GM19035 (cell line): ENCODE results near the gene SMARCA4.

Experiments used
- ATAC-seq: cut with Tn5 transposase; IDR thresholded peaks from one replicate; pipeline ENCODE4 v1.9.1; 2021; ENCODE audit not compliant: unreplicated experiment

SMARCA4 gene

GRCh38 chr19:11028146-11028545 is 67.3 kb downstream of the SMARCA4 start:
- no peak for ATAC-seq

GRCh38 chr19:11031421-11032070 is 70.7 kb downstream of the SMARCA4 start:
- no peak for ATAC-seq

- ATAC-seq: no peak
Measured at GRCh38 chr19:11033251-11033650, 72.4 kb downstream of the SMARCA4 start.

GRCh38 chr19:11033763-11034162 is 72.9 kb downstream of the SMARCA4 start:
- no peak for ATAC-seq

- ATAC-seq: no peak
Measured at GRCh38 chr19:11034449-11035213, 73.8 kb downstream of the SMARCA4 start.

GRCh38 chr19:11035441-11036377 is 74.9 kb downstream of the SMARCA4 start:
- ATAC-seq: peak; percentile 85

- no peak for ATAC-seq
Measured at GRCh38 chr19:11038511-11038910, 77.7 kb downstream of the SMARCA4 start.

GRCh38 chr19:11041194-11041593 is 80.4 kb downstream of the SMARCA4 start:
- ATAC-seq: no peak

GRCh38 chr19:11041966-11042627 is 81.3 kb downstream of the SMARCA4 start:
- no peak for ATAC-seq

GRCh38 chr19:11044431-11044830 is 83.6 kb downstream of the SMARCA4 start:
- ATAC-seq: no peak

GRCh38 chr19:11045536-11045935 is 84.7 kb downstream of the SMARCA4 start:
- no peak for ATAC-seq

- ATAC-seq: no peak
Measured at GRCh38 chr19:11046605-11047354, 86.0 kb downstream of the SMARCA4 start.

- ATAC-seq: no peak
Measured at GRCh38 chr19:11047866-11048265, 87.0 kb downstream of the SMARCA4 start.

- no peak for ATAC-seq
Measured at GRCh38 chr19:11050323-11051114, 89.7 kb downstream of the SMARCA4 start.

- ATAC-seq: no peak
Measured at GRCh38 chr19:11053817-11054195, 93.0 kb downstream of the SMARCA4 start.

GRCh38 chr19:11054200-11054599 is 93.4 kb downstream of the SMARCA4 start:
- no peak for ATAC-seq

GRCh38 chr19:11054628-11055027 is 93.8 kb downstream of the SMARCA4 start:
- no peak for ATAC-seq

GRCh38 chr19:11058246-11059030 is 97.6 kb downstream of the SMARCA4 start:
- no peak for ATAC-seq
